CD4-positive, alpha-beta T cell (primary cell): ENCODE measurements around the gene GRIN1. TPM values are rescaled to one million over a fixed set of nuclear protein-coding genes. Genes with fewer than 3 reads are reported as not detected.

Experiments used
- ATAC-seq: fragments of 200-7000 bp; cut with Tn5 transposase; one replicate; pipeline ENCODE4 v1.10.0; 2022; ENCODE audit warnings: mild to moderate bottlenecking; ENCODE audit not compliant: poor library complexity
- CTCF ChIA-PET: fragments of 350-600 bp; sonication (Branson Sonifier 250); formaldehyde crosslinking; loops from one replicate; lab custom pipeline; 2021; ENCODE audit warnings: antibody characterized with exemption, inconsistent platforms; lab: Charles Lee
- POLR2A ChIA-PET: fragments of 350-600 bp; sonication (Branson Sonifier 250); formaldehyde crosslinking; loops from one replicate; lab custom pipeline; 2021; ENCODE audit warnings: antibody characterized with exemption, inconsistent platforms; lab: Charles Lee
- DNase-seq, 14 experiments: peaks; one replicate each; pipeline ENCODE4 v3.0.0-alpha.2; 2013 to 2020; ENCODE audit warnings: mixed read lengths in 2 of 14
- H3K27ac ChIP-seq, 2 donors: one replicate each; pipeline versions ENCODE4 v1.5.1 to v1.7.0; 2013; ENCODE audit warnings: low read length in 2 of 2, low read depth in 1 of 2, mild to moderate bottlenecking in 1 of 2
- H3K27me3 ChIP-seq, 2 experiments: 1 replicate in 1 of 2; 2 replicates in 1 of 2; pipeline versions ENCODE4 v1.6.1 to v1.7.0; 2013; ENCODE audit warnings: low read length in 2 of 2, control low read depth in 1 of 2, mild to moderate bottlenecking in 1 of 2, moderate library complexity in 1 of 2; ENCODE audit not compliant: insufficient read depth in 2 of 2, control insufficient read depth in 1 of 2
- H3K36me3 ChIP-seq: one replicate; pipeline ENCODE4 v1.6.1; 2013; ENCODE audit warnings: low read length, control low read depth; ENCODE audit not compliant: insufficient read depth
- H3K4me1 ChIP-seq: one replicate; pipeline ENCODE4 v1.6.1; 2013; ENCODE audit warnings: low read length, control low read depth; ENCODE audit not compliant: insufficient read depth
- H3K4me3 ChIP-seq: one replicate; pipeline ENCODE4 v1.5.1; 2013; ENCODE audit warnings: mild to moderate bottlenecking, low read length, moderate library complexity
- H3K9me3 ChIP-seq, 2 experiments: 1 replicate in 1 of 2; 2 replicates in 1 of 2; pipeline versions ENCODE4 v1.6.1 to v1.7.0; 2013; ENCODE audit warnings: low read length in 2 of 2, mild to moderate bottlenecking in 2 of 2, control low read depth in 1 of 2, moderate library complexity in 1 of 2; ENCODE audit not compliant: control insufficient read depth in 1 of 2, insufficient read depth in 1 of 2
- H3K27ac Mint-ChIP-seq: one replicate; pipeline ENCODE4 v1.8.0; 2020; ENCODE audit warnings: mixed read lengths
- H3K27me3 Mint-ChIP-seq: one replicate; pipeline ENCODE4 v1.8.0; 2021; ENCODE audit warnings: mixed read lengths
- H3K36me3 Mint-ChIP-seq: one replicate; pipeline ENCODE4 v1.8.0; 2021; ENCODE audit warnings: low read depth, mixed read lengths
- H3K4me1 Mint-ChIP-seq: one replicate; pipeline ENCODE4 v1.8.0; 2021; ENCODE audit warnings: low read depth, mixed read lengths
- H3K4me3 Mint-ChIP-seq: one replicate; pipeline ENCODE4 v1.8.0; 2020; ENCODE audit warnings: mild to moderate bottlenecking, mixed read lengths
- H3K9me3 Mint-ChIP-seq: one replicate; pipeline ENCODE4 v1.8.0; 2020; ENCODE audit warnings: mixed read lengths
- intact Hi-C, 2 experiments: fragments of 100-400 bp; cut with DNase I in 1 of 2; cut with micrococcal nuclease in 1 of 2; formaldehyde crosslinking; loops; one replicate each; pipeline versions ENCODE4 v1.15.1 to v1.9.0; 2023 to 2025; cut with DNase I, micrococcal nuclease
- total RNA-seq, 174 experiments: library from RNA in 2 of 174; stranded (reverse) in 2 of 174; gene quantifications; one replicate each; pipeline ENCODE4 v1.2.3 and lab custom pipeline; 2021 to 2026
- TF ChIP-seq, protein P1 (sequence below): fragments of 200-600 bp; IDR thresholded peaks from one replicate; pipeline ENCODE4 v1.8.0; 2022; ENCODE audit warnings: antibody characterized with exemption, mild to moderate bottlenecking

GRIN1 gene
- total RNA-seq, 2 experiments from 2014 or later: not detected

DNA sequence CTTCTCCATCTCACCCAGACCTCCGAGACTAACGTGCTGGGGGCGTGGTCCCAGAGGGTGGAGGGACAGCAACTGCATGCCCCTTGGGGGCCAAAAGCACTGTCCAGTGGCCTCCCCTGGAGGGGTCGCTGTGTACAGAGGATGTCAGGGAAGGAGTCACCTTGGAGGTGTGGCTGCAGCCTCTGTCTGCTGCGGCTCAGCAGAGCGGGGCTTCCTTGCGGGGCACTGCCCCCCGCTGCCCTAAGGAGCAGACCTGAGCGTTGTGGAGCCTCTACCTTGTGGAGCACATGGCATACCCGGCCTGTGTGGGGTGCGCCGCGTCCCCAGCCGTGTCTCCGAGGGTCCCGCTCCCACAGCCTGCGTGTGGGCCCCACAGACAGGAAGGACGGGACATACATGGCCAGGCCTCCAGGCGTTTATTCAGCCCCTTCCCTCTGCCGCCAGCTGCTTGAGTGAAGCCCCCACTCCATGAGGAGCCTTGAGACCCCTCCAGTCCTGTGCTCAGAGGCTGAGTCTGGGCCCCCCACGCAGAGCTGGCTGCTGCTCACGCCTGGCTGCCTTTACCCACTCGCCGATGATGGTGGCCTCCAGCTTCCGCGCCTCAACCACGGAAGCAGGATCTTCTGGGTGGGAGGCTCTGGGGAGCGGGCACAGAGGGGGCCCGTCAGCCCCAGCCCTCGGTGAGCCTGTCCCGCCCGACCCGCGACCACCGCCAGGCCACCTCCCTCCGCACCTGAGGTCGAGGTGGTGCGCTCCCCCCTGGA lies 28.6 kb upstream of the GRIN1 start:
- Mint-ChIP-seq H3K27me3 (no peaks in the 10 kb centered on the region), H3K27ac (no peak overlapping the region), H3K9me3 (no peaks in the 10 kb centered on the region), H3K36me3 (peaks cover 28% of the 10 kb centered on the region), H3K4me3 (no peak overlapping the region), H3K4me1 (no peaks in the 10 kb centered on the region)
- Histone ChIP-seq H3K27ac (no peak overlapping the region), H3K9me3 (no peaks in the 10 kb centered on the region), H3K27me3 (no peaks in the 10 kb centered on the region), H3K4me3 (no peak overlapping the region), H3K4me1 (peaks cover 26% of the 10 kb centered on the region), H3K36me3 (peaks cover 74% of the 10 kb centered on the region)
- intact Hi-C loops: no loop called here
- ChIA-PET CTCF (no interaction called here), POLR2A (no interaction called here)
- TF ChIP-seq, protein P1, sequence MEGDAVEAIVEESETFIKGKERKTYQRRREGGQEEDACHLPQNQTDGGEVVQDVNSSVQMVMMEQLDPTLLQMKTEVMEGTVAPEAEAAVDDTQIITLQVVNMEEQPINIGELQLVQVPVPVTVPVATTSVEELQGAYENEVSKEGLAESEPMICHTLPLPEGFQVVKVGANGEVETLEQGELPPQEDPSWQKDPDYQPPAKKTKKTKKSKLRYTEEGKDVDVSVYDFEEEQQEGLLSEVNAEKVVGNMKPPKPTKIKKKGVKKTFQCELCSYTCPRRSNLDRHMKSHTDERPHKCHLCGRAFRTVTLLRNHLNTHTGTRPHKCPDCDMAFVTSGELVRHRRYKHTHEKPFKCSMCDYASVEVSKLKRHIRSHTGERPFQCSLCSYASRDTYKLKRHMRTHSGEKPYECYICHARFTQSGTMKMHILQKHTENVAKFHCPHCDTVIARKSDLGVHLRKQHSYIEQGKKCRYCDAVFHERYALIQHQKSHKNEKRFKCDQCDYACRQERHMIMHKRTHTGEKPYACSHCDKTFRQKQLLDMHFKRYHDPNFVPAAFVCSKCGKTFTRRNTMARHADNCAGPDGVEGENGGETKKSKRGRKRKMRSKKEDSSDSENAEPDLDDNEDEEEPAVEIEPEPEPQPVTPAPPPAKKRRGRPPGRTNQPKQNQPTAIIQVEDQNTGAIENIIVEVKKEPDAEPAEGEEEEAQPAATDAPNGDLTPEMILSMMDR: no peak
- DNase-seq (no peak), ATAC-seq (no peak)

DNA sequence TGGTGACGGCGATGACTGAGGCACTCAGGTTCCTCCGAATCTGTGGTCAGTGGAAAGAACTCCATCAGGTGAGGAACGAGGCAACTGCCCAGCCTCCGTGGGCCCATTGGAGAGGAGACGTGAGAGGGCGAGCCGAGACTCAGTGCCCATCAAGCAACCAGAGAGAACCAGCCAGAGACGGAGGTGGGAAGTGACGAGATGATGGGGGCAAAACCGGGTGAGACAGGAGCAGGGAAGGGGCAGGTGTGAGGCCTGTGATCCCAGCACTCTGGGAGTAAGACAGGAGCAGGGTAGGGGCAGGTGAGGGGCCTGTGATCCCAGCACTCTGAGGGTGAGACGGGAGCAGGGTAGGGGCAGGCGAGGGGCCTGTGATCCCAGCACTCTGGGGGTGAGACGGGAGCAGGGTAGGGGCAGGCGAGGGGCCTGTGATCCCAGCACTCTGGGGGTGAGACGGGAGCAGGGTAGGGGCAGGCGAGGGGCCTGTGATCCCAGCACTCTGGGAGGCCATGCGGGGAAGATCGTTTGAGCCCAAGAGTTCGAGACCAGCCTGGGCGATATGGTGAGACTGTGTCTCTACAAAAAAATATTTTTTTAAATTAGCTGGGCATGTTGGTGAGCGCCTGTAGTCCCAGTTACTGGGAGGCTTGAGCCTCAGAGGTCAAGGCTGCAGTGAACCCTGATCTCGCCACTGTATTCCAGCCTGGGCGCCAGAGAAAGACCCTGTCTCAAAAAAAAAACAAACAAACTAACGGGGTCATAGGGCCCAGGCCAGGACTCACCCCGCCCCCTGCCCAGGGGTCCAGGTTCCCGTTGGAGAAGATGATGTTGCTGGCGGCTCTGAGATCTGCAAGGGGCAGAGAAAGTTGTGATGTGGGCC lies 27.8 kb upstream of the GRIN1 start:
- Mint-ChIP-seq H3K4me3 (peak overlapping the region; percentile 51), H3K36me3 (peaks cover 28% of the 10 kb centered on the region), H3K9me3 (no peaks in the 10 kb centered on the region), H3K27me3 (no peaks in the 10 kb centered on the region), H3K27ac (no peak overlapping the region), H3K4me1 (no peaks in the 10 kb centered on the region)
- DNase-seq (no peak), ATAC-seq (no peak)
- intact Hi-C loops: no loop called here
- H3K4me3 ChIP-seq: no peak overlapping the region
- no peaks in the 10 kb centered on the region for H3K9me3 ChIP-seq
- no peak overlapping the region for H3K27ac ChIP-seq
- no peaks in the 10 kb centered on the region for H3K27me3 ChIP-seq
- peaks cover 28% of the 10 kb centered on the region for H3K4me1 ChIP-seq
- ChIA-PET CTCF (no interaction called here), POLR2A (interaction anchor here (1.0 kb wide), 1 partner anchor 112 kb away, joined by 5 read pairs; no protein-coding TSS in a partner anchor)
- TF ChIP-seq, protein P1: no peak
- H3K36me3 ChIP-seq: peaks cover 66% of the 10 kb centered on the region

DNA sequence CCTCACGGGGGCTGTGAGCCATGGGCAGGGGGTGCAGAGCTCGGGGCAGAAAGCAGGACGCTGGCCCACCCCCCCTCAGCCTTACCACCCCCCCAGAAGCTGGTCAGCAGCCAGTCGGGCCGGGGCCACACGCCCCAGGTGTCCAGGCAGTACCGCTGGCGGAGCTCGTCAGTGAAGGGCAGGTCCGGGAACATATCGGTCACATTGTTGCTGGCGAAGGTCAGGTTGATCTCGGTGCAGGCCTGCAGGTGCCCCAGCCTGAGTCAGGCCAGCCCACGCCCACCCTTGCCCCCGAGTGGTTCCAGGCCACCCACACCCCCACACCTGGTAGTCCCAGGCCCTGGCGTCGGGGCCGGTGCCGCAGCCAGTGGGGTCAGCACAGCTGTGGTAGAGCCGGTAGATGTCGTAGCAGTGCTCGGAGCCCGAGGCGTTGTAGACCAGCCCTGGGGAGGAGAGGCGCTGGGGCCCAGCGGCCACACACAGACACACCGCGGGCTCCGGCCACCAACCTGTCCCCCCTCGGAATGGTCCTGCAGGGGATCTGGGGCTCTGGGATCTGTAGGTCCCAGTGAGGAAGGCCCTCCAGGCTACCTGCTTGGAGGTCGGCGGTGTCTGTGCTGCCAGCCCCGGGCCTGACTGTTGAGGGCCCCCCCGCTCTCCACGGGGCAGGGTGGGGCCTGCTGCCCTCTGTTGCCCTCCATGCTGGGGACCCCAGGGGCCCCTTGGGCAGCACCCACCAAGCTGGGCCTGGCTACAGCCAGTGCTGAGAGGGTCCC lies 27.0 kb upstream of the GRIN1 start:
- no peaks in the 10 kb centered on the region for H3K9me3 Mint-ChIP-seq
- Histone ChIP-seq H3K9me3 (no peaks in the 10 kb centered on the region), H3K4me1 (peaks cover 28% of the 10 kb centered on the region), H3K27me3 (no peaks in the 10 kb centered on the region), H3K27ac (no peak overlapping the region), H3K36me3 (peaks cover 58% of the 10 kb centered on the region), H3K4me3 (no peak overlapping the region)
- H3K27ac Mint-ChIP-seq: no peak overlapping the region
- DNase-seq (peak in 1 of 14 experiments; percentile 35), ATAC-seq (no peak)
- H3K4me3 Mint-ChIP-seq: no peak overlapping the region
- ChIA-PET CTCF (no interaction called here), POLR2A (interaction anchor here (1.0 kb wide), 1 partner anchor 111 kb away, joined by 5 read pairs; no protein-coding TSS in a partner anchor)
- TF ChIP-seq, protein P1: no peak
- no peaks in the 10 kb centered on the region for H3K27me3 Mint-ChIP-seq
- intact Hi-C loops: no loop called here
- no peaks in the 10 kb centered on the region for H3K4me1 Mint-ChIP-seq
- peaks cover 28% of the 10 kb centered on the region for H3K36me3 Mint-ChIP-seq
